AG09319 (cell line): ENCODE measurements around the gene GRIK1.

Experiments
- DNase-seq: peaks from one replicate; pipeline ENCODE4 v3.0.0-alpha.2; 2010; ENCODE audit warnings: low read depth; ENCODE audit errors: extremely low read depth
- CTCF ChIP-seq: IDR thresholded peaks from 2 replicates; pipeline ENCODE4 v1.5.1; 2011; ENCODE audit warnings: low read depth, mild to moderate bottlenecking, inconsistent platforms, low read length, moderate library complexity

Gene GRIK1

GRCh38 chr21:29812947-29813346, 126.8 kb downstream of the GRIK1 start:
- DNase-seq: no peak
- TF ChIP-seq CTCF: no peak

- no peak for TF ChIP-seq CTCF
- no peak for DNase-seq
These were observed 128.9 kb downstream of the GRIK1 start for GRCh38 chr21:29810871-29811270.

- TF ChIP-seq CTCF: no peak
- DNase-seq: no peak
These were observed 131.6 kb downstream of the GRIK1 start for GRCh38 chr21:29808153-29808552.

- no peak for TF ChIP-seq CTCF
- DNase-seq: no peak
These were observed 134.7 kb downstream of the GRIK1 start for GRCh38 chr21:29805105-29805504.

- DNase-seq: no peak
- TF ChIP-seq CTCF: no peak
These were observed 136.6 kb downstream of the GRIK1 start for GRCh38 chr21:29803191-29803590.

GRCh38 chr21:29801122-29801521, 138.7 kb downstream of the GRIK1 start:
- TF ChIP-seq CTCF: no peak
- DNase-seq: no peak

GRCh38 chr21:29800056-29800455, 139.7 kb downstream of the GRIK1 start:
- TF ChIP-seq CTCF: no peak
- no peak for DNase-seq
